Esophagus squamous epithelium (tissue), 5 donors: ENCODE measurements around the gene SOX9. TPM values are rescaled to one million over a fixed set of nuclear protein-coding genes. Genes with fewer than 3 reads are reported as not detected.

Experiments used
- DNase-seq: peaks from one replicate; lab custom pipeline; 2025; lab: John Stamatoyannopoulos, UW
- H3K27ac ChIP-seq, 4 donors: fragments of 200-600 bp; sonication (generic); one replicate each; pipeline ENCODE4 v1.5.1; 2016 to 2019; ENCODE audit warnings: mild to moderate bottlenecking in 1 of 4
- H3K27me3 ChIP-seq, 4 donors: fragments of 200-600 bp; sonication (generic); 1 replicate in 3 of 4; 2 replicates in 1 of 4; pipeline versions ENCODE4 v1.5.1 to v1.6.0; 2017 to 2021; ENCODE audit warnings: antibody characterized with exemption in 1 of 4
- H3K36me3 ChIP-seq, 3 donors: fragments of 200-600 bp; sonication (generic); one replicate each; pipeline ENCODE4 v1.5.1; 2016 to 2019
- H3K4me1 ChIP-seq, 3 donors: fragments of 200-600 bp; sonication (generic); one replicate each; pipeline ENCODE4 v1.5.1; 2017 to 2019
- H3K4me3 ChIP-seq, 4 donors: fragments of 200-600 bp; sonication (generic); 1 replicate in 3 of 4; 2 replicates in 1 of 4; pipeline ENCODE4 v1.5.1; 2016 to 2019; ENCODE audit warnings: mild to moderate bottlenecking in 2 of 4, moderate library complexity in 1 of 4
- H3K9me3 ChIP-seq, 3 donors: fragments of 200-600 bp; sonication (generic); one replicate each; pipeline ENCODE4 v1.5.1; 2016 to 2019
- POLR2A ChIP-seq, 4 donors: fragments of 450-650 bp; IDR thresholded peaks; one replicate each; pipeline ENCODE4 v1.6.1; 2017; ENCODE audit warnings: antibody characterized with exemption in 4 of 4, mild to moderate bottlenecking in 4 of 4, moderate library complexity in 3 of 4
- WGBS, 2 donors: methylation state at CpG; one replicate each; pipeline ENCODE4 v1.1.5; 2018; 5-methylcytosine and 5-hydroxymethylcytosine counted together
- intact Hi-C: fragments of 100-400 bp; cut with DNase I; formaldehyde crosslinking; loops from one replicate; pipeline ENCODE4 v1.15.0; 2022
- total RNA-seq, 4 donors: library from RNA; depleted of rRNA; stranded (reverse); fragments of >200 nt; gene quantifications; one replicate each; pipeline ENCODE4 v1.1.0, GENCODE V29; 2016
- TF ChIP-seq, protein P1 (sequence below), 6 experiments: fragments of 450-650 bp in 4 of 6; fragments of 200-600 bp in 2 of 6; sonication (generic) in 2 of 6; IDR thresholded peaks; one replicate each; pipeline ENCODE4 v1.5.1; 2016 to 2019; ENCODE audit warnings: antibody characterized with exemption in 6 of 6, mild to moderate bottlenecking in 4 of 6, moderate library complexity in 4 of 6
- donor health status: DM: yes; HTN: yes; CAD: no.

The SOX9 gene
- total RNA-seq = 10 to 100 TPM in 3 of 4 donors, 1 to 10 TPM in 1; 7.4 to 11.5 (median 11.1) TPM

GRCh38 chr17:72120642-72121163 is at the start of gene SOX9:
SOX9 (plus strand) TSS chr17:72121020; CDS start chr17:72121392, 372 bp downstream.
- TF ChIP-seq POLR2A (IDR thresholded peaks at IDR 0.05) = peak in 3 of 4 donors; percentile 23 to 79 (median 67)
- TF ChIP-seq, protein P1, sequence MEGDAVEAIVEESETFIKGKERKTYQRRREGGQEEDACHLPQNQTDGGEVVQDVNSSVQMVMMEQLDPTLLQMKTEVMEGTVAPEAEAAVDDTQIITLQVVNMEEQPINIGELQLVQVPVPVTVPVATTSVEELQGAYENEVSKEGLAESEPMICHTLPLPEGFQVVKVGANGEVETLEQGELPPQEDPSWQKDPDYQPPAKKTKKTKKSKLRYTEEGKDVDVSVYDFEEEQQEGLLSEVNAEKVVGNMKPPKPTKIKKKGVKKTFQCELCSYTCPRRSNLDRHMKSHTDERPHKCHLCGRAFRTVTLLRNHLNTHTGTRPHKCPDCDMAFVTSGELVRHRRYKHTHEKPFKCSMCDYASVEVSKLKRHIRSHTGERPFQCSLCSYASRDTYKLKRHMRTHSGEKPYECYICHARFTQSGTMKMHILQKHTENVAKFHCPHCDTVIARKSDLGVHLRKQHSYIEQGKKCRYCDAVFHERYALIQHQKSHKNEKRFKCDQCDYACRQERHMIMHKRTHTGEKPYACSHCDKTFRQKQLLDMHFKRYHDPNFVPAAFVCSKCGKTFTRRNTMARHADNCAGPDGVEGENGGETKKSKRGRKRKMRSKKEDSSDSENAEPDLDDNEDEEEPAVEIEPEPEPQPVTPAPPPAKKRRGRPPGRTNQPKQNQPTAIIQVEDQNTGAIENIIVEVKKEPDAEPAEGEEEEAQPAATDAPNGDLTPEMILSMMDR (IDR thresholded peaks at IDR 0.05) = no peak
- H3K27me3 ChIP-seq = peaks cover 9 to 96% (median 17%) of the 10 kb centered on the region in 4 donors
- DNase-seq = no peak
- intact Hi-C loops = loop anchor here (10.0 kb wide), 1 partner anchor 414 kb away; no protein-coding TSS in a partner anchor
- WGBS, 2 donors = 10 to 24% methylated on average over 14 to 16 of the region's 27 CpGs
- no peaks in the 10 kb centered on the region for H3K9me3 ChIP-seq
- H3K4me3 ChIP-seq = peak within 1 kb of the TSS; percentile 60 to 70 (median 66)
- H3K27ac ChIP-seq = peak within 1 kb of the TSS; percentile 59 to 90 (median 85)
- peaks cover 17 to 82% (median 19%) of the 10 kb centered on the region in 3 donors for H3K4me1 ChIP-seq
- H3K36me3 ChIP-seq = peaks cover 0 to 29% (median 4%) of the 10 kb centered on the region in 3 donors

GRCh38 chr17:72071330-72071729 is 49.5 kb upstream of the SOX9 start:
- Histone ChIP-seq H3K4me1 (no peaks in the 10 kb centered on the region), H3K27ac (no peak overlapping the region), H3K4me3 (no peak overlapping the region), H3K9me3 (no peaks in the 10 kb centered on the region), H3K36me3 (no peaks in the 10 kb centered on the region), H3K27me3 (peaks cover 0 to 4% (median 0%) of the 10 kb centered on the region in 4 donors)
- TF ChIP-seq, protein P1 (IDR thresholded peaks at IDR 0.05) = no peak
- no peak for TF ChIP-seq POLR2A (IDR thresholded peaks at IDR 0.05)
- intact Hi-C loops = no loop called here
- 56 to 60% methylated on average over 4 of the region's 4 CpGs for WGBS, 2 donors
- DNase-seq = no peak

DNA sequence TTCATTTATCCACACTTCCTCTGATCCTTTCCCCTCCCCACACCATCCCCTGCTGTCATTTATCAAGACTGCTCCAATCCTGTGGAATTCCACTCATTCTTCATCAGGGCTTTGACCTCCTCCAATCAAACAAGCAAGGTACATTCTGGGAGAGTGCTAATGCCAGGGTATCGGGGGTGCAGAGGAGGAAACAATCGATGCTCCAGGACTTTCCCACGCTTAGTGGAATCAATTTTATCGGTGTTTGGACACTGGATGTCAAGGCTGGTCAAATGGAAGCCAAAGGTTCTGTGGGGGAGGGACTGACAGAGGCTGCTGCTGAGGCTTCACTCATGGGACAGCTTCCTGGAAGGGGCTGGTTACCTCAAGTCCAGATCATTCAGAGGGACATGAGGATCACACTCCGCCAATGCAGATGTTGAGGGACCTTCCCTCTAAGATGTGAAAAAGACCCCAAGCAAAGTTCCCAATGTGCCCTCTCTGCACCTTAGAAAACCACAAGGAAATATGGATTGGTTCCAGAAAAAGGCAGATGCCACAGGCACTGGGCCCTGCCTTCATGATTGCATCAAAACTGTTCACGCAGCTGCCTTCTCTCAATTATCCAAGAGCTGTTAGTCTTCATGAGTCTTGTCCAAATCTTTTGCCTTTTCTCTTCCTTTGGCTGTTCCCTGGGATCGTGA is 44.7 kb upstream of the SOX9 start:
- TF ChIP-seq, protein P1 (IDR thresholded peaks at IDR 0.05) = no peak
- no peak for TF ChIP-seq POLR2A (IDR thresholded peaks at IDR 0.05)
- peaks cover 0 to 5% (median 0%) of the 10 kb centered on the region in 4 donors for H3K27me3 ChIP-seq
- WGBS, 2 donors = 43 to 72% methylated on average over 6 to 7 of the region's 7 CpGs

GRCh38 chr17:72076678-72077030 is 44.2 kb upstream of the SOX9 start:
- no peak for DNase-seq
- Histone ChIP-seq H3K27ac (no peak overlapping the region), H3K4me3 (no peak overlapping the region), H3K36me3 (no peaks in the 10 kb centered on the region), H3K4me1 (no peaks in the 10 kb centered on the region), H3K27me3 (peaks cover 0 to 5% (median 0%) of the 10 kb centered on the region in 4 donors), H3K9me3 (no peaks in the 10 kb centered on the region)
- 73 to 76% methylated on average over 2 to 3 of the region's 3 CpGs for WGBS, 2 donors
- intact Hi-C loops = no loop called here
- no peak for TF ChIP-seq POLR2A (IDR thresholded peaks at IDR 0.05)
- TF ChIP-seq, protein P1 (IDR thresholded peaks at IDR 0.05) = no peak

More for the DNA sequence above, 44.7 kb upstream of the SOX9 start:
- Histone ChIP-seq H3K27ac (no peak overlapping the region), H3K4me1 (no peaks in the 10 kb centered on the region), H3K4me3 (no peak overlapping the region), H3K36me3 (no peaks in the 10 kb centered on the region), H3K9me3 (no peaks in the 10 kb centered on the region)
- DNase-seq = no peak
- intact Hi-C loops = no loop called here

GRCh38 chr17:72077326-72077960 is 43.4 kb upstream of the SOX9 start:
- Histone ChIP-seq H3K27ac (no peak overlapping the region), H3K4me3 (no peak overlapping the region), H3K9me3 (no peaks in the 10 kb centered on the region), H3K4me1 (no peaks in the 10 kb centered on the region), H3K36me3 (no peaks in the 10 kb centered on the region), H3K27me3 (peaks cover 0 to 5% (median 0%) of the 10 kb centered on the region in 4 donors)
- intact Hi-C loops = no loop called here
- 45 to 49% methylated on average over 4 of the region's 4 CpGs for WGBS, 2 donors
- TF ChIP-seq POLR2A (IDR thresholded peaks at IDR 0.05) = no peak
- TF ChIP-seq, protein P1 (IDR thresholded peaks at IDR 0.05) = no peak
- no peak for DNase-seq
